Stimulated activated CD4-positive, alpha-beta T cell treated with anti-CD3 and anti-CD28 coated beads, Interleukin-1b, Interleukin-23, amount 100 ng/mL, for 48 hours (primary cell): Measurements from ENCODE around the gene SLC1A3.

Experiments
- DNase-seq: peaks from one replicate; pipeline ENCODE4 v3.0.0-alpha.2; 2020

SLC1A3 gene

DNA sequence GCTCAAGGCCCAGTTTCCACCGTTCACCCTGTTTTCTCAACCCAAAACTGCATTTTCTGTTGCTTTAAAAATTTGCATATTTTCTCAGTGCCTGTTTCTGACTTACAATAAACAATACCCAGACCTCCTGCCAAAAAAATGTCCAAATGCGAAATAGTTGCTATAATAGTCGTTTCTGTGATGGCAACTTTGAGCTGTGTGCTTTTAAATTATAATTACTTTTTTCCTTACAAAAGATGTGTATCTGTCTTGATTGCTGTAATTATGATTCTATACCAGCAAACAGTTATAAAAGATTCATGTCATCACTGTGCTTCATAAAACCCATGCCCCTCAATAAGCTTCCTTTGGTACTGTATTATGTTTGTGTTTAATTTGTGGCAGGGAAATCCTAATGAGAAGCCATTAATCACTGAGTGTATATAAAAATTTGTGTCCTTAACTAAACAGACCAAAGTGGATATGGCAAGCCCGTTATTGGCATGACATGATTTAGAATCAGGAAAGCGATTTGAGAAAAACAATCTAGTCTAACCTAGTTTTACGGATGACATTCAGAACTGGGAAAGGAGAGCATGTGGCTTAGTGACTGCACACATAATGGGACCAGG is 5.4 kb upstream of the SLC1A3 start:
- DNase-seq = no peak

DNA sequence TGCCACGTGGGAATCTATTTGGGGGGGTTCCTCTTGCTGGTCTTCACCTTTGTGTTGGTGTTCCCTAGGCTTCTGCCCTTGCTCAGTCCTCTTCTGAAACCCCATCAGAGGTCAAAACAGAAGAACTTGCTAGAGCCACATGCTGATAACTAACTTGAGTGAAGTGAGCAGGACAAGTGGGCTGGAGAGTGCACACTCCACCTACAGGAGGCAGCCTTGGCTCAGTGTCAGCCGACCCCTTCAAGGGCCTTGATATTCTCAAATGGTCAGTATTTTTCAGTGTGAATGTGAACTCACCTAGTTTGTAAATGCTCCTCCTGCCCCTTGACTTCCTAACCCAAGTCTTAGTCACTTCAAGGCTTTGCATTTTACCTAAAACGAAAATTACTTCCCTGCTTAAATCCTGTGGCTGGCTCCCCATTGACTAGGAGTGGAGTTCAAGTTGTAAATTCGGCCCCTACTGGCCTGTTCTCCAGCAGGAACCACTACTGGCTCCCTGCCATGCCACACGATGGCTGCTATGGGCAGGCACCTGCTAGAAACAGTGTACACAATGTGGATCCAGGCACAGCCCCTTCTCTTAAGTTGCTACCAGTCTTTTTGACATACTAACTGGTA is 3.6 kb upstream of the SLC1A3 start:
- no peak for DNase-seq

DNA sequence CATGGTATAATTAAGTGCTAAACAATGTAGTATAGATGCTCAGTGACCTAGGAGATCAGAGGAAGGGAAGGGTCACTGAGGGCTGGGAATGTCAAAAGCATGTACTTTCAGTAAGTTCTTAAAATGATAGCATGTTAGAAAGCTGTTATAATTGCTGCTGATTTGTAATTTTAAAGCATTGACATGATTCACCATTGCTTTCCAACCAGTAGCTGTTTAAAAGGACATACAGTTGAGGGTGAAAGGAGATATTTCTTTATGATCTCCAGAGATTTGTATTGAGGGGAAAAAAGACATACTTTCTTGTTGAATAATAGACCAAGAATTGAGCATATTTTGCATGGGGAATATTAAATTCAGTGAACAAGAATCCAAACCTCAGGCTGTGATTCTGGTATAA is 1.2 kb upstream of the SLC1A3 start:
- no peak for DNase-seq

DNA sequence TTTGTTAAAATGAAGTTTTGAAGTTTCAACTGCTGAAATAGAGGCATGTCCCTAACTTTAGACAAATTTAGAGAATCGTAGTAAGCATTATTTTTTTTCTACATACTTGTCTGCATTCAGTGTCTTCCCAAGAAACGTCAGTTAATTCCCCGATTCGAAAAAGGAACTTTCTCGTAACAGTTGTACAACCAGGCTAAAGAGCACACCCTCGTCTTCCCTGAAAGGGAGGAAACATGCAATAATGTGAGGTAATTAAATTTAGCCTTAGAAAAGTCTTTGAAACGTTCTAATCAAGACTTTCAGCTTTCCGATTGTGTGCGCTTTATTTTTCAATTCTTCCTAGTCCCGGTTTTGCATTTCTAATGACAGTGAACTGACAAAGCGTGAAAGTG is 374 bp upstream of the SLC1A3 start:
- no peak for DNase-seq

GRCh38 chr5:36607114-36607571 is 737 bp downstream of the SLC1A3 start:
- no peak for DNase-seq

DNA sequence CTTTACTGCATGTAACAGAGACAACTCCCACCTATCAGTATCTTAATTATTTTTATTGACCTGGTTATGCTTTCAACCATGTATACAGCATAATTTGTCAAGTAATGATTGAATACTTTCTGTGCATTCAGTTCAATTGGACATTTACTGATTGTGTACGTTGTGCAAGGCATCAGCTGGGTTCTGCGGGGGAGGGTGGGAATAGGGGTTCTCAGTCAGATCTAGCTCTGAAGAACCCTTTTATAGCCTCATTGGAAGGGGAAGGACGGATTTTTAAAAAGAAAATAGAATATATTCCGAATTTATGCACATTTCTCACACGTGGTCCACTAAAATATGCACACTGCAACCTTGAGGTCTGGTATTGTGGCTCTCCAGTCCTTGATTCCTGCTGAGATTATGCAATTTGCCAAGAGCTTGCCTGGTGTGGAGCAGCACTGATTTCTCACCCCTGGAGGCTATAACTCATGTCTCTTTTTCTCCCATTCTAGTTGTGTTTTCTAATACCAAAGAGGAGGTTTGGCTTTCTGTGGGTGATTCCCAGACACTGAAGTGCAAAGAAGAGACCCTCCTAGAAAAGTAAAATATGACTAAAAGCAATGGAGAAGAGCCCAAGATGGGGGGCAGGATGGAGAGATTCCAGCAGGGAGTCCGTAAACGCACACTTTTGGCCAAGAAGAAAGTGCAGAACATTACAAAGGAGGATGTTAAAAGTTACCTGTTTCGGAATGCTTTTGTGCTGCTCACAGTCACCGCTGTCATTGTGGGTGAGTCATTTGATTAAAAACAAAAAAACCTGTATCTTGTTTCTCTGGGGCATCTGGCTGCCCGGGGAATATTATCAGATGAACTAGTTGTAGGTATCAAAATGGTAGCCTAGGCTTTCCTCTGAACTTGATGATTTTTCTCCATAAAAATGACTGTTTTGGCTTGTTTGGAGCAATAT is 1.7 kb downstream of the SLC1A3 start:
- no peak for DNase-seq

GRCh38 chr5:36610621-36611020 is 4.2 kb downstream of the SLC1A3 start:
- DNase-seq = no peak

DNA sequence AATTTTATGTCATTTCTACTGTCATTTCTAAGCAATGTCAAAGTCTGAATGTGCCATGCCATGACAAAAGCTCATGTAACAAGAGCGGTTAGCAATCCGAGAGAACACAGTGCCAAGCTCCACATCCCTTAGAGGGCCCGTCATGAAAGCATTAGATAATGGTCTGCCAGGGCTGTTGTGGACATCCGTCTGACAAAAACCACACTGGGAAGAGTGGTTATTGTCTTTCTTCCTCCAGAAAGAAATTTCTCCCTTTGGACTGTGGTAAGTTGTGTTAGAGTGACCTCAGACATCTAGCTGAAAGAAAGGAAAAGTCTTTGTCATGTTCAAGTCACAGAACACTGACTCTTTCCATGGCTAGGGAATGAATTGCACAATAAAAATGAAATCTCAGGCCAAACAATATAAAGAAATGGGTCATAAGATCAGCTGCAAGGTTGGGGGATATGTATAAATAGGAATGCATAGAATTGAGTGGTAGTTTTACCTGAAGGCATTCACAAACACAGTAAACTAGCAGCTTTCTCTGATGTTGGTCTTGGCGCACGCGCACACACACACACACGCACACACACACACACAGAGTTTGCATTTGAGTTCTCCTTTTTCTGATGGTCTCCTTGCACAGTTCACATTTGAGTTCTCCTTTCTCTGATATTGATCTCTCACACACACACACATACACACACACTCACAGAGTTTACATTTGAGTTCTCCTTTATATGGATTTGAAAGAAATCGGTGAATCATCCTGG is 5.3 kb downstream of the SLC1A3 start:
- DNase-seq = no peak

DNA sequence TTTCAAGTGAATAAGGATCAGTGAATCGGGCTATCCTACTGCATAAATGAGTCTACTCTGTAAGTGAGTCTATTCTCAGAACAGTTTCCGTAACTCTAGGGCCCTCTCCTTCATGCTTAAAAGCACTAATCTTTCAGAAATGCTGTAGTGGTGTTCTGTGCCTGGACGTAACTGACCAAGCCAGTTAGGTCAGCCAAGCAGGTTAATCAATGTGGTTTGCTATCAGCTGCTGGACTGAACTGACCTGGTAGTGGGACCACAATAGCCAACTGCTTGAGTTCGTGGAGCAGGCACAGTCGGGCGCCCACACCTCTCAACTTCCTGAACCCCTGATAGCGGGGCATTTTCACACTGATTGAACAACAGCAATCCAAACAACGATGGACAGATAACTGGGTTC is 6.8 kb downstream of the SLC1A3 start:
- no peak for DNase-seq

DNA sequence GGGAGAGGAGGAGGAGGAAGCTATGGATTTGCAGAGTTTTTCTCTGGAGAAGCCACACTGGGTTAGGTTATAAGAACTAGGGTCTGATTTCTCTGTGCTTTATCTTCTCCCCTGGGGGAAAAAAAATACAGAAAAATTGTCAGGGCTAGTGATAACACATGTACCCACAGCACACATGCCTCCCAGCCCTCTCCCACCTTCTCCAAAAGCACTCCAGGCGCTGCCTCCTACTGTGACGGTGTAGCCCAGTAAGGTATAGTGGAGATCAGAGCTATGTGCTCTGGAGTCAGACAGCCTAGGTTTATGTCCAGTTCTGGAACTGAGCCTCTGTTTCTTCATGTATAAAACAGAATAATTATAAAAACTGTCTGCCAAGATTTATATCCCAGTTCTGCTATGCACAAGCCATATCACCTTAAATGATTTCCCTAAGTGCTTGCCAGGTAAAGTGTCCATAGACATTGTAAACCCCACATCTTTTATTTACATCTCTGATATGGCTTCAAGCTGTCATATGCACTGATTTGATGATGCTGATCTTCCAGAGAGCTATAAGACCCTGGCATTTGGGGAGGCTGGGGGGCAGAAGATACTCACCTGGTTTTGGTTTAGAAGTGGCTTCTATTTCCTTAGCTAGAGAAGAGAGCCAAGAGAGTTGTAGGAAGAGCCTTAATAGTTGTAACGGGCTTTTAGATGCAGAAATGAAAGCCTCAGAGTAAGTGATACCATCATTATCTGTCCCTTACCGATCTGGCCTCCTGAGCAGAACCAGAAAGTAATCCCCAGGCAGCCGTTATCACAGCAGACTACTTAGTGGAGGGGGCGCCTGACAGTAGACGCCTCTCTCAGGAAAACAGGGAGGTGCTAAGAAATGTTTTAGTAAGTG is 7.6 kb downstream of the SLC1A3 start:
- no peak for DNase-seq

DNA sequence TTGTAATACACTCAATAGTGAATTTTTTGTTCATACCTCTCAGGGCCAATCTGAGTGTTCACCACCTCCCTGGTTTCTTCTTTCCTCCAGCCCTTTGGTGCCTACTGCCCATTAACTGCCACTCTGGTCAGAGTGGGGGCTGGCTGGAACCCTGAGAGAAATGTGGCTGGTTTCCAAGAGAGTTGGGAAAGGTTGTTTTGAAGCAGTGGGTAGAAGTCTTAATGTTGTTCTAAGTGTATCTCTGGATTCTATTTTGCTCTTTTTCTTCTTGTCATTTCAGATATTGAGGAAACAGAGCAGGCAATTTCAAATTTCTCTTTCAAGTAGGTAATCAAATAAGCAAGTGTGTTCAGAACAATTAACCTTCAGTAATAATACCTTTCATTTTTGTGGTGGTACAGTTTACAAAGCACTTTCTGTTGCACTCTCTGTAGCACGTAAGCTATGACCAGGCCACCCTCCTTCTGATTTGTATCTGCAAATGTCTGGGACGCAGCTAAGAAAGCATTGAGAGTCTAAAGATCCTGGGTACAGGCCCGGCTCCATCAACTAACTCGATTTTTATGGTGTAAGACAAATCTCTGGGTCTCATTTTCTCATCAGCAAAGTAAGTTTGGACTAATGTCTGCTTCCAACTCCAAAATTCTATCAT is 8.4 kb downstream of the SLC1A3 start:
- DNase-seq = no peak

GRCh38 chr5:36619012-36619635 is 12.7 kb downstream of the SLC1A3 start:
- DNase-seq = no peak

DNA sequence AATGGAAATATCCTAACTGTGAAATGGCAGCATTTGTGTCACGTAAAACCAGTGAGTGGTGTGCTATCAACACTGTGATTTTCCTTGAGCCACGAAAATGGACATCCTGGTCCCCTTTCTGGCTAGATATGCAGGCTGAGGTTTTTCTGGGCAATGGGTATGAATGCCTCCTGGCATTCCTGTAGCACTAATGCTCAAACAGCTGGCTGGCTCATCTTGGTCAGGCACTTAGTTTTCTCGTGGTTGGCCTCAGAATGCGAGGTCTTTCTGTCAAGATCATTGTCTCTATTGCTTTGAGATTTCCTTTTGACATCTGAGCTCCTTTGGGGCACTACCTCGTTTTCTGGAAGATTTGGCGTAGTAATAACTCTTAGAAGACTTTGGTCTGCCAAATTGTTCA is 15.6 kb downstream of the SLC1A3 start:
- DNase-seq = no peak

- DNase-seq = no peak
Observed at GRCh38 chr5:36623832-36624231, 17.4 kb downstream of the SLC1A3 start.

GRCh38 chr5:36624277-36624676 is 17.9 kb downstream of the SLC1A3 start:
- DNase-seq = no peak

- DNase-seq = no peak
Observed at GRCh38 chr5:36628695-36629094, 22.3 kb downstream of the SLC1A3 start.

- no peak for DNase-seq
Observed at GRCh38 chr5:36629729-36630128, 23.3 kb downstream of the SLC1A3 start.

DNA sequence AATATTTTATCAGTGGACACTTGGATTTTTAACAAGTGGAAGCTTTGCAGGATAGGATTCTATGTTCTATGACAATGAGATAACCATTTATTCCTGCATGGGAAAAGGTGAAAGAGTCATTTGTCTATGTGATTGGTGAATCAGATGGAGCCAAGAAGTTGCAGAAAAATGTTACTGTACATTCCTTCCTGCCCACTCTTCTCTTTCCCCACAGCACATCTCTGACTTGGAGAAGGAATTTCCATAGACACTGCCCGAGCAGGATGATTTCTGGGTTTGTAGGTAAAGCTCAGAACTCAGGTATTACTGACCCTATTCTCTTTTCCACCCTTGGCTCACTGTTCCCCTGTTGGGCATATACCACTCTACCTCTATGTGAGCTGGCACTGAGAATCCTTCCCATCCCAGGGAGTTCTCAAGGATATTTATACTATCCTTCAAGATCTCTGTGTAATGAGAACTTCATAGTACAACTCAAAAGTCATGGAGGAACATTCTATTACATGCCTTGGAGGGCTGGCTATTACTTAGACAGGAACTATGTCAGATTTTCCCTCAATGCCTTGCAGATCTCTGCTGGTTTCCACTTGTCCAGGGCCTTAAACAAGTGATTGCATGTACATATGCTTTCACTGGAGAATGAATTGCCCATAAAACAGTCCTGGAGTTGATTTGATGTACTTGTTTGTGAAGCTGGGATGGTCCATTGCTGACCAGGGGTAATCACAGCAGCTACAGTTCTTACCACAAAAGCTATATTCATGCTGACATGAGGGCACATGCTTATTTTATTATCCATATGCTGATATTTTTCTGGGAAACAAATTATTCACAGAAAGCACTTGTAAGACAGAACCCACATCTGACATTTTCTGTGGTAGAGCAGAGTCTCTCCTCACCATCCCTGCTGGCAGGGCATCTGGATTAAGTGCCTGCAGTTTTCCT is 24.1 kb downstream of the SLC1A3 start:
- no peak for DNase-seq

GRCh38 chr5:36631154-36631553 is 24.7 kb downstream of the SLC1A3 start:
- DNase-seq = no peak
